ENCODE measurements around the gene NAALAD2. TPM values are rescaled to one million over a fixed set of nuclear protein-coding genes. Genes with fewer than 3 reads are reported as not detected.
A peak's percentile ranks its signal among the peaks of the same experiment; 100 is the strongest.

NAALAD2 gene
- total and polyA plus RNA-seq, 2 of the 8 experiments (the other 6 are each of a cell fraction or from before 2014, with no cell fraction given) = 2.6 to 3.9 TPM

DNA sequence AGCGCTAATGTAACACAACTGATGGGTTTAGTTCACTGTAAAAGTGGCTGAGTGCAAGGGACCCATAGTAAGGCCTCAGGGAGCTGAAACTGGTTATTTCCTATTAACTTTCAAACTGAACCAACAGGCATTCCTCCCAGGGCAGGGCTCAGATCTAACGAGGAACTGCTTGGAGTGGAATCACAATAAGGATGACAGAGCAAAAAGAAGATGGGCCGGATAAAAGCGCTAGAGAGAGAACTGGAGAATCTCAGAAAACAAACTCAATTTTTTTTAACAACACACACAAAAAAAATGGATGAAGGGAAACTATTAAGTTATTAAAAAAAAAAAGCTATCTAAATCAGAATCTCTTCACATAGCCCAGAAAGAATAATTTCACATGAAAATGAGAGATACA is 102.5 kb downstream of the NAALAD2 start:
- TF ChIP-seq POU5F1 (IDR thresholded peaks at IDR 0.05; ENCODE audit: low read depth, low read length) (no peak), RAD21 (IDR thresholded peaks at IDR 0.05 in 1 of 2, conservative IDR thresholded peaks at IDR 0.05 in 1 of 2; ENCODE audit: low read depth in 2 of 2, low read length in 2 of 2) (no peak), MAFK (IDR thresholded peaks at IDR 0.05; ENCODE audit: low read depth, low read length) (0 out of 2 replicates have a peak, but pooled peaks have one; percentile 38), JUN (IDR thresholded peaks at IDR 0.05; ENCODE audit: low read depth, low read length) (no peak), KDM4A (IDR thresholded peaks at IDR 0.05; ENCODE audit: low read depth, low read length, severe bottlenecking) (no peak)
- H2BK5ac ChIP-seq (ENCODE audit: low read depth, low read length) = no peak overlapping the region
- no peak overlapping the region for H2AK5ac ChIP-seq (ENCODE audit: low read depth, low read length)
- no peak overlapping the region for H2BK120ac ChIP-seq (replicated peaks; ENCODE audit: low read depth, low read length)
- no peaks in the 10 kb centered on the region for H4K20me1 ChIP-seq (replicated peaks in 1 of 2; ENCODE audit: control insufficient read depth in 1 of 2, insufficient read depth in 2 of 2, low read length in 2 of 2)
- POLR2A ChIA-PET (ENCODE audit: partially characterized antibody) = interaction anchor here (1.2 to 1.3 kb wide), 2 partner anchors 41 to 47 kb away, joined by 3 to 4 read pairs; no protein-coding TSS in a partner anchor
- no peaks in the 10 kb centered on the region for H3K79me2 ChIP-seq (ENCODE audit: control insufficient read depth in 1 of 2, insufficient read depth in 2 of 2, low read length in 2 of 2)
- no peak overlapping the region for H3K18ac ChIP-seq (ENCODE audit: extremely low read depth, low read length)
- H3K23me2 ChIP-seq (ENCODE audit: low read depth, low read length) = no peaks in the 10 kb centered on the region
- CTCF ChIA-PET (ENCODE audit: partially characterized antibody) = interaction anchor here (2.3 kb wide), 1 partner anchor 32 kb away, joined by 13 read pairs; no protein-coding TSS in a partner anchor
- no peak overlapping the region for H3K4me2 ChIP-seq (ENCODE audit: insufficient read depth in 1 of 2, low read depth in 2 of 2, low read length in 2 of 2)
- no peak overlapping the region for H3K14ac ChIP-seq (ENCODE audit: insufficient read length)
- H4K91ac ChIP-seq (replicated peaks; ENCODE audit: insufficient read length, low read length) = no peak overlapping the region
- no peak overlapping the region for H4K8ac ChIP-seq (ENCODE audit: extremely low read depth, insufficient read depth, low read length)
- H3K4me1 ChIP-seq (replicated peaks in 1 of 4; ENCODE audit: control insufficient read depth in 3 of 4, insufficient read depth in 4 of 4, low read length in 3 of 4) = peaks cover 0 to 3% (median 3%) of the 10 kb centered on the region in 4 experiments; a peak in 3 of 7 replicates
- 87% methylated on average over 4 of the region's 4 CpGs; no CpG with 5 or more reads in 1 of the 2 experiments for WGBS, 2 experiments (ENCODE audit: extremely low coverage in 1 of 2, insufficient coverage in 1 of 2, insufficient read length in 1 of 2, insufficient replicate concordance in 2 of 2, low coverage in 1 of 2, low lambda C conversion rate in 2 of 2, missing lambda C conversion rate in 1 of 2)
- peak overlapping the region; percentile 66 for H4K5ac ChIP-seq (ENCODE audit: insufficient read length, low read depth, low read length)
- no peaks in the 10 kb centered on the region for H3K79me1 ChIP-seq (ENCODE audit: low read depth, low read length)
- no peak overlapping the region for H3K56ac ChIP-seq (replicated peaks; ENCODE audit: insufficient read length, low read depth, low read length)
- no peak overlapping the region for H3K9ac ChIP-seq (replicated peaks in 1 of 4; ENCODE audit: extremely low read depth in 1 of 4, low read depth in 3 of 4, low read length in 3 of 4)
- H3K9me3 ChIP-seq (ENCODE audit: insufficient read depth in 2 of 2, low read depth in 1 of 2, low read length in 1 of 2) = no peaks in the 10 kb centered on the region
- no peak overlapping the region for H2BK15ac ChIP-seq (ENCODE audit: low read length)
- H3K4me3 ChIP-seq (ENCODE audit: extremely low read depth in 1 of 4, insufficient read depth in 2 of 4, low read depth in 3 of 4, low read length in 4 of 4) = no peak overlapping the region
- no peaks in the 10 kb centered on the region for H3K27me3 ChIP-seq (replicated peaks in 1 of 4; ENCODE audit: control insufficient read depth in 3 of 4, extremely low read depth in 1 of 4, insufficient read depth in 3 of 4, low read length in 3 of 4)
- DNase-seq (ENCODE audit: low read depth in 1 of 2, low spot score in 2 of 2) = no peak
- H3K27ac ChIP-seq (ENCODE audit: low read depth, low read length) = no peak overlapping the region
- no peaks in the 10 kb centered on the region for H3K36me3 ChIP-seq (ENCODE audit: control insufficient read depth in 2 of 4, insufficient read depth in 4 of 4, low read length in 3 of 4)
- H2BK20ac ChIP-seq (ENCODE audit: low read length) = no peak overlapping the region
- no peak overlapping the region for H3K23ac ChIP-seq (ENCODE audit: insufficient read length)
- peak overlapping the region; percentile 48; the same call in 1 of the 2 replicates for H2AFZ ChIP-seq (ENCODE audit: low read length)
- H3K4ac ChIP-seq (replicated peaks; ENCODE audit: insufficient read length, low read depth, low read length) = no peak overlapping the region
- no peak for FAIRE-seq
- no peak overlapping the region for H2BK12ac ChIP-seq (ENCODE audit: low read depth, low read length)
